HEK293 (cell line): ENCODE results near the gene CD19.

Source experiments
- CTCF ChIA-PET: fragments of 350-600 bp; formaldehyde crosslinking; extraction: SDS; loops from one replicate; lab custom pipeline; 2021; ENCODE audit warnings: antibody characterized with exemption; lab: Yijun Ruan, JAX
- POLR2A ChIA-PET: fragments of 300-600 bp; formaldehyde crosslinking; extraction: SDS; loops from one replicate; lab custom pipeline; 2020; ENCODE audit warnings: antibody characterized with exemption, inconsistent platforms; lab: Yijun Ruan, JAX
- H3K27ac ChIP-seq: fragments of 200-500 bp; sonication (Bioruptor generic); 2 replicates; pipeline ENCODE4 v1.5.1; 2014; ENCODE audit warnings: low read depth, low read length, control low read depth, inconsistent platforms; ENCODE audit errors: extremely low read depth
- H3K36me3 ChIP-seq, 2 experiments: fragments of 200-500 bp in 1 of 2; sonication (Bioruptor generic) in 1 of 2; 1 replicate in 1 of 2; 2 replicates in 1 of 2; pipeline ENCODE4 v1.5.1; 2014 to 2017; ENCODE audit warnings: inconsistent platforms in 2 of 2, low read length in 2 of 2; ENCODE audit not compliant: control insufficient read depth in 2 of 2, insufficient read depth in 1 of 2
- H3K4me1 ChIP-seq: fragments of 200-500 bp; sonication (Bioruptor generic); 2 replicates; pipeline ENCODE4 v1.5.1; 2014; ENCODE audit warnings: mild to moderate bottlenecking, low read length, inconsistent platforms; ENCODE audit not compliant: control insufficient read depth, insufficient read depth
- H3K4me3 ChIP-seq: 2 replicates; pipeline ENCODE4 v1.5.1; 2011; ENCODE audit warnings: low read depth, mild to moderate bottlenecking, control low read depth, low read length, moderate library complexity
- H3K9me3 ChIP-seq: fragments of 200-500 bp; sonication (Bioruptor generic); 2 replicates; pipeline ENCODE4 v1.5.1; 2014; ENCODE audit warnings: low read depth, low read length, inconsistent platforms; ENCODE audit not compliant: control insufficient read depth, insufficient read depth
- BCL11A ChIP-seq: fragments of 450-650 bp; formaldehyde crosslinking; IDR thresholded peaks from 2 replicates; pipeline ENCODE4 v1.5.1; 2016; ENCODE audit warnings: low read depth, missing biosample characterization, missing genetic modification characterization
- GLIS2 ChIP-seq: fragments of 450-650 bp; formaldehyde crosslinking; IDR thresholded peaks from 2 replicates; pipeline ENCODE4 v1.5.1; 2016; ENCODE audit warnings: missing biosample characterization, missing genetic modification characterization
- KLF8 ChIP-seq: fragments of 450-650 bp; formaldehyde crosslinking; IDR thresholded peaks from 2 replicates; pipeline ENCODE4 v1.5.1; 2016; ENCODE audit warnings: missing biosample characterization, missing genetic modification characterization
- OVOL3 ChIP-seq: fragments of 450-650 bp; formaldehyde crosslinking; IDR thresholded peaks from 2 replicates; pipeline ENCODE4 v1.5.1; 2016; ENCODE audit warnings: missing biosample characterization, missing genetic modification characterization
- WT1 ChIP-seq: fragments of 450-650 bp; formaldehyde crosslinking; IDR thresholded peaks from 2 replicates; pipeline ENCODE4 v1.5.1; 2016; ENCODE audit warnings: missing biosample characterization, missing genetic modification characterization
- ZBTB8A ChIP-seq: fragments of 450-650 bp; formaldehyde crosslinking; IDR thresholded peaks from 2 replicates; pipeline ENCODE4 v1.5.1; 2016; ENCODE audit warnings: missing biosample characterization, missing genetic modification characterization
- ZNF133 ChIP-seq: fragments of 450-650 bp; formaldehyde crosslinking; IDR thresholded peaks from 2 replicates; pipeline ENCODE4 v1.5.1; 2016; ENCODE audit warnings: missing biosample characterization, missing genetic modification characterization
- ZNF175 ChIP-seq: fragments of 450-650 bp; formaldehyde crosslinking; IDR thresholded peaks from 2 replicates; pipeline ENCODE4 v1.5.1; 2016; ENCODE audit warnings: missing biosample characterization, missing genetic modification characterization
- ZNF292 ChIP-seq: fragments of 450-650 bp; formaldehyde crosslinking; IDR thresholded peaks from 2 replicates; pipeline ENCODE4 v1.5.1; 2016; ENCODE audit warnings: low read depth, missing biosample characterization, missing genetic modification characterization, borderline replicate concordance
- ZNF350 ChIP-seq: fragments of 450-650 bp; formaldehyde crosslinking; IDR thresholded peaks from 2 replicates; pipeline ENCODE4 v1.5.0; 2017; ENCODE audit warnings: missing biosample characterization, mild to moderate bottlenecking, missing genetic modification characterization
- ZNF354C ChIP-seq: fragments of 450-650 bp; formaldehyde crosslinking; IDR thresholded peaks from 2 replicates; pipeline ENCODE4 v1.5.1; 2016; ENCODE audit warnings: missing biosample characterization, missing genetic modification characterization, low read depth, borderline replicate concordance
- ZNF473 ChIP-seq: fragments of 450-650 bp; formaldehyde crosslinking; IDR thresholded peaks from 2 replicates; pipeline ENCODE4 v1.5.1; 2017; ENCODE audit warnings: missing biosample characterization, missing genetic modification characterization
- ZNF530 ChIP-seq: fragments of 450-650 bp; formaldehyde crosslinking; IDR thresholded peaks from 2 replicates; pipeline ENCODE4 v1.5.1; 2016; ENCODE audit warnings: low read depth, missing biosample characterization, missing genetic modification characterization
- ZNF600 ChIP-seq: fragments of 450-650 bp; formaldehyde crosslinking; IDR thresholded peaks from 2 replicates; pipeline ENCODE4 v1.5.1; 2016; ENCODE audit warnings: missing biosample characterization, missing genetic modification characterization
- ZNF624 ChIP-seq: fragments of 450-650 bp; formaldehyde crosslinking; IDR thresholded peaks from 2 replicates; pipeline ENCODE4 v1.5.1; 2017; ENCODE audit warnings: missing biosample characterization, missing genetic modification characterization
- ZNF792 ChIP-seq: fragments of 450-650 bp; formaldehyde crosslinking; IDR thresholded peaks from 2 replicates; pipeline ENCODE4 v1.5.1; 2016; ENCODE audit warnings: missing biosample characterization, missing genetic modification characterization
- TF ChIP-seq, protein P1 (sequence below): sonication (generic); formaldehyde crosslinking; IDR thresholded peaks from 2 replicates; pipeline ENCODE4 v1.8.1; 2022; ENCODE audit warnings: mild to moderate bottlenecking, moderate library complexity, missing genetic modification reagents
- TF ChIP-seq, protein P2 (sequence below): fragments of 450-650 bp; formaldehyde crosslinking; IDR thresholded peaks from 2 replicates; pipeline ENCODE4 v1.5.1; 2017; ENCODE audit warnings: missing biosample characterization, missing genetic modification characterization
- TF ChIP-seq, protein P3 (sequence below): fragments of 450-650 bp; formaldehyde crosslinking; IDR thresholded peaks from 2 replicates; pipeline ENCODE4 v1.5.1; 2016; ENCODE audit warnings: missing biosample characterization, missing genetic modification characterization, borderline replicate concordance
- TF ChIP-seq, protein P4 (sequence below): fragments of 450-650 bp; formaldehyde crosslinking; IDR thresholded peaks from 2 replicates; pipeline ENCODE4 v1.5.1; 2016; ENCODE audit warnings: missing biosample characterization, missing genetic modification characterization
- TF ChIP-seq, protein P5 (sequence below): fragments of 450-650 bp; formaldehyde crosslinking; IDR thresholded peaks from 2 replicates; pipeline ENCODE4 v1.5.1; 2016; ENCODE audit warnings: missing biosample characterization, missing genetic modification characterization

CD19 gene

DNA sequence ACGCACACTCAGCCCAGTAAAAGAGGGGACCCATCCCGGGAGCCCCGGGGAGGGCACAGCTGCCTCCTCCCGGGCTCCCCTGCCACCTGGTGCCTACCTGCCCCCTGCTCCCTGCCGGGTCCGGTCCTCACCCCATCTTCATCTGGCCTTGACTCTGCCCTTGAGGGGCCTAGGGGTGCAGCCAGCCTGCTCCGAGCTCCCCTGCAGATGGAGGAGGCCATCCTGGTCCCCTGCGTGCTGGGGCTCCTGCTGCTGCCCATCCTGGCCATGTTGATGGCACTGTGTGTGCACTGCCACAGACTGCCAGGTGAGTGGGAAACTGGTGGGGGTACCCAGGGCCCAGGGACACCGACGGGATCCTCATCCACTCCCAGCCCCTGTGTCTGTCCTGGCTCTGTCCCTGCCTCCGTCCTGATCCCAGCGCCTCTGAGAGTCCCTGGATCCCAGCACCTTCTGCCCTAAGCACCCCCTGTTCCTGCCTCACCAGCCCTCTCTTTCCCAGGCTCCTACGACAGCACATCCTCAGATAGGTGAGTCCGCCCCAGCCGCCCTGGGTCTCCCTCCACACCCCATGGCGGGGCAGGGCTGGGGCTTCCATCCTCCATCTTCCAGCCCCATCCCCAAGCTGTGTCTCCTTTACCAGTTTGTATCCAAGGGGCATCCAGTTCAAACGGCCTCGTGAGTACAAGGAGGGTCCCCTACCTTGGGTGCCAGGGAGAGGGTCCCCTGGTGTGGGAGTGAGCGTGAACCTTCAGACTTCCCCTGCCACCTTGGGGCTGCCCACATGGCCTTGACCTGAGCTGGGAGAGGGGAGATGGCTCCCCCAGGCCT lies 53.7 kb downstream of the CD19 start:
- no peak overlapping the region for H3K27ac ChIP-seq
- no peaks in the 10 kb centered on the region for H3K4me1 ChIP-seq
- POLR2A ChIA-PET = interaction anchor here (0.6 kb wide), 1 partner anchor 60 kb away, joined by 3 read pairs; no protein-coding TSS in a partner anchor
- no peaks in the 10 kb centered on the region for H3K9me3 ChIP-seq
- CTCF ChIA-PET = no interaction called here
- peaks cover 0 to 55% of the 10 kb centered on the region in 2 experiments; a peak in 2 of 3 replicates for H3K36me3 ChIP-seq
- no peak for TF ChIP-seq BCL11A
- TF ChIP-seq ZBTB8A = no peak
- TF ChIP-seq ZNF600 (tag by site-specific recombination) = no peak
- no peak for TF ChIP-seq ZNF624 (tag by site-specific recombination)
- TF ChIP-seq ZNF792 (tag by site-specific recombination) = no peak
- TF ChIP-seq, protein P1, sequence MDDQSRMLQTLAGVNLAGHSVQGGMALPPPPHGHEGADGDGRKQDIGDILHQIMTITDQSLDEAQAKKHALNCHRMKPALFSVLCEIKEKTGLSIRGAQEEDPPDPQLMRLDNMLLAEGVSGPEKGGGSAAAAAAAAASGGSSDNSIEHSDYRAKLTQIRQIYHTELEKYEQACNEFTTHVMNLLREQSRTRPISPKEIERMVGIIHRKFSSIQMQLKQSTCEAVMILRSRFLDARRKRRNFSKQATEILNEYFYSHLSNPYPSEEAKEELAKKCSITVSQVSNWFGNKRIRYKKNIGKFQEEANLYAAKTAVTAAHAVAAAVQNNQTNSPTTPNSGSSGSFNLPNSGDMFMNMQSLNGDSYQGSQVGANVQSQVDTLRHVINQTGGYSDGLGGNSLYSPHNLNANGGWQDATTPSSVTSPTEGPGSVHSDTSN = no peak
- no peak for TF ChIP-seq ZNF530 (tag by site-specific recombination)
- TF ChIP-seq, protein P2, sequence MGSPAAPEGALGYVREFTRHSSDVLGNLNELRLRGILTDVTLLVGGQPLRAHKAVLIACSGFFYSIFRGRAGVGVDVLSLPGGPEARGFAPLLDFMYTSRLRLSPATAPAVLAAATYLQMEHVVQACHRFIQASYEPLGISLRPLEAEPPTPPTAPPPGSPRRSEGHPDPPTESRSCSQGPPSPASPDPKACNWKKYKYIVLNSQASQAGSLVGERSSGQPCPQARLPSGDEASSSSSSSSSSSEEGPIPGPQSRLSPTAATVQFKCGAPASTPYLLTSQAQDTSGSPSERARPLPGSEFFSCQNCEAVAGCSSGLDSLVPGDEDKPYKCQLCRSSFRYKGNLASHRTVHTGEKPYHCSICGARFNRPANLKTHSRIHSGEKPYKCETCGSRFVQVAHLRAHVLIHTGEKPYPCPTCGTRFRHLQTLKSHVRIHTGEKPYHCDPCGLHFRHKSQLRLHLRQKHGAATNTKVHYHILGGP (tag by site-specific recombination) = no peak
- no peak for TF ChIP-seq ZNF354C (tag by site-specific recombination)
- TF ChIP-seq KLF8 = no peak
- no peak for TF ChIP-seq ZNF175 (tag by site-specific recombination)
- no peak for TF ChIP-seq WT1 (tag by site-specific recombination)
- H3K4me3 ChIP-seq = no peak overlapping the region

DNA sequence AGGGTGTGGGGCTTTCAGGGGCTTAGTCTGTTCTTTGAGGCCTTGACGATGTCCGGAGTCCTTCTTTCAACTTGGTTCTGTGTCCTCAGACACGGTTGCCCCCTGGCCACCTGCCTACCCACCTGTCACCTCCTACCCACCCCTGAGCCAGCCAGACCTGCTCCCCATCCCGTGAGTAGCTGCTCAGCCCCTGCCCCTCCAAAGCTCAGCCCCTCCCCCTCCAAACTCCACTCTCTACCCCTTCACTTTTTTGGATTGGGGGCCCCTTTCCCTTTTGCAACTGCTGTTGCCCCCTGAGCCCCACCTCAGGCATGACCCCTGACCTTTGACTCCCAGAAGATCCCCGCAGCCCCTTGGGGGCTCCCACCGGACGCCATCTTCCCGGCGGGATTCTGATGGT lies 54.3 kb downstream of the CD19 start:
- ChIA-PET CTCF (interaction anchor here (0.8 kb wide), 1 partner anchor 12 kb away, joined by 3 read pairs; the partner anchor contains the start of gene SPNS1), POLR2A (no interaction called here)
- no peaks in the 10 kb centered on the region for H3K9me3 ChIP-seq
- peaks cover 0 to 50% of the 10 kb centered on the region in 2 experiments; a peak in 2 of 3 replicates for H3K36me3 ChIP-seq
- no peak overlapping the region for H3K4me3 ChIP-seq
- no peak for TF ChIP-seq GLIS2
- no peak for TF ChIP-seq OVOL3
- TF ChIP-seq ZNF473 (tag by site-specific recombination) = no peak
- TF ChIP-seq, protein P3, sequence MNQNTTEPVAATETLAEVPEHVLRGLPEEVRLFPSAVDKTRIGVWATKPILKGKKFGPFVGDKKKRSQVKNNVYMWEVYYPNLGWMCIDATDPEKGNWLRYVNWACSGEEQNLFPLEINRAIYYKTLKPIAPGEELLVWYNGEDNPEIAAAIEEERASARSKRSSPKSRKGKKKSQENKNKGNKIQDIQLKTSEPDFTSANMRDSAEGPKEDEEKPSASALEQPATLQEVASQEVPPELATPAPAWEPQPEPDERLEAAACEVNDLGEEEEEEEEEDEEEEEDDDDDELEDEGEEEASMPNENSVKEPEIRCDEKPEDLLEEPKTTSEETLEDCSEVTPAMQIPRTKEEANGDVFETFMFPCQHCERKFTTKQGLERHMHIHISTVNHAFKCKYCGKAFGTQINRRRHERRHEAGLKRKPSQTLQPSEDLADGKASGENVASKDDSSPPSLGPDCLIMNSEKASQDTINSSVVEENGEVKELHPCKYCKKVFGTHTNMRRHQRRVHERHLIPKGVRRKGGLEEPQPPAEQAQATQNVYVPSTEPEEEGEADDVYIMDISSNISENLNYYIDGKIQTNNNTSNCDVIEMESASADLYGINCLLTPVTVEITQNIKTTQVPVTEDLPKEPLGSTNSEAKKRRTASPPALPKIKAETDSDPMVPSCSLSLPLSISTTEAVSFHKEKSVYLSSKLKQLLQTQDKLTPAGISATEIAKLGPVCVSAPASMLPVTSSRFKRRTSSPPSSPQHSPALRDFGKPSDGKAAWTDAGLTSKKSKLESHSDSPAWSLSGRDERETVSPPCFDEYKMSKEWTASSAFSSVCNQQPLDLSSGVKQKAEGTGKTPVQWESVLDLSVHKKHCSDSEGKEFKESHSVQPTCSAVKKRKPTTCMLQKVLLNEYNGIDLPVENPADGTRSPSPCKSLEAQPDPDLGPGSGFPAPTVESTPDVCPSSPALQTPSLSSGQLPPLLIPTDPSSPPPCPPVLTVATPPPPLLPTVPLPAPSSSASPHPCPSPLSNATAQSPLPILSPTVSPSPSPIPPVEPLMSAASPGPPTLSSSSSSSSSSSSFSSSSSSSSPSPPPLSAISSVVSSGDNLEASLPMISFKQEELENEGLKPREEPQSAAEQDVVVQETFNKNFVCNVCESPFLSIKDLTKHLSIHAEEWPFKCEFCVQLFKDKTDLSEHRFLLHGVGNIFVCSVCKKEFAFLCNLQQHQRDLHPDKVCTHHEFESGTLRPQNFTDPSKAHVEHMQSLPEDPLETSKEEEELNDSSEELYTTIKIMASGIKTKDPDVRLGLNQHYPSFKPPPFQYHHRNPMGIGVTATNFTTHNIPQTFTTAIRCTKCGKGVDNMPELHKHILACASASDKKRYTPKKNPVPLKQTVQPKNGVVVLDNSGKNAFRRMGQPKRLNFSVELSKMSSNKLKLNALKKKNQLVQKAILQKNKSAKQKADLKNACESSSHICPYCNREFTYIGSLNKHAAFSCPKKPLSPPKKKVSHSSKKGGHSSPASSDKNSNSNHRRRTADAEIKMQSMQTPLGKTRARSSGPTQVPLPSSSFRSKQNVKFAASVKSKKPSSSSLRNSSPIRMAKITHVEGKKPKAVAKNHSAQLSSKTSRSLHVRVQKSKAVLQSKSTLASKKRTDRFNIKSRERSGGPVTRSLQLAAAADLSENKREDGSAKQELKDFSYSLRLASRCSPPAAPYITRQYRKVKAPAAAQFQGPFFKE (tag by site-specific recombination) = no peak
- no peak for TF ChIP-seq ZNF292 (tag by site-specific recombination)
- TF ChIP-seq, protein P4, sequence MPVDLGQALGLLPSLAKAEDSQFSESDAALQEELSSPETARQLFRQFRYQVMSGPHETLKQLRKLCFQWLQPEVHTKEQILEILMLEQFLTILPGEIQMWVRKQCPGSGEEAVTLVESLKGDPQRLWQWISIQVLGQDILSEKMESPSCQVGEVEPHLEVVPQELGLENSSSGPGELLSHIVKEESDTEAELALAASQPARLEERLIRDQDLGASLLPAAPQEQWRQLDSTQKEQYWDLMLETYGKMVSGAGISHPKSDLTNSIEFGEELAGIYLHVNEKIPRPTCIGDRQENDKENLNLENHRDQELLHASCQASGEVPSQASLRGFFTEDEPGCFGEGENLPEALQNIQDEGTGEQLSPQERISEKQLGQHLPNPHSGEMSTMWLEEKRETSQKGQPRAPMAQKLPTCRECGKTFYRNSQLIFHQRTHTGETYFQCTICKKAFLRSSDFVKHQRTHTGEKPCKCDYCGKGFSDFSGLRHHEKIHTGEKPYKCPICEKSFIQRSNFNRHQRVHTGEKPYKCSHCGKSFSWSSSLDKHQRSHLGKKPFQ (tag by site-specific recombination) = no peak
- TF ChIP-seq ZNF350 = no peak
- no peak for TF ChIP-seq ZNF133 (tag by site-specific recombination)
- TF ChIP-seq, protein P5, sequence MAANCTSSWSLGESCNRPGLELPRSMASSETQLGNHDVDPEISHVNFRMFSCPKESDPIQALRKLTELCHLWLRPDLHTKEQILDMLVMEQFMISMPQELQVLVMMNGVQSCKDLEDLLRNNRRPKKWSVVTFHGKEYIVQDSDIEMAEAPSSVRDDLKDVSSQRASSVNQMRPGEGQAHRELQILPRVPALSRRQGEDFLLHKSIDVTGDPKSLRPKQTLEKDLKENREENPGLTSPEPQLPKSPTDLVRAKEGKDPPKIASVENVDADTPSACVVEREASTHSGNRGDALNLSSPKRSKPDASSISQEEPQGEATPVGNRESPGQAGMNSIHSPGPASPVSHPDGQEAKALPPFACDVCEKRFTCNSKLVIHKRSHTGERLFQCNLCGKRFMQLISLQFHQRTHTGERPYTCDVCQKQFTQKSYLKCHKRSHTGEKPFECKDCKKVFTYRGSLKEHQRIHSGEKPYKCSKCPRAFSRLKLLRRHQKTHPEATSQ (tag by site-specific recombination) = no peak
- no peak overlapping the region for H3K27ac ChIP-seq
- H3K4me1 ChIP-seq = no peaks in the 10 kb centered on the region
